Spinal cord (tissue), 10 donors: ENCODE measurements around the gene TMEM185B. TPM values are rescaled to one million over a fixed set of nuclear protein-coding genes. Genes with fewer than 3 reads are reported as not detected.
"Not testable (repeated sequence)": the region's sequence is repeated elsewhere in the genome, so short reads cannot be mapped to it uniquely, and the experiment has no call there.

ENCODE experiments used
- DNase-seq, 6 donors: peaks; one replicate each; pipeline versions ENCODE4 v3.0.0 to v3.0.0-alpha.2; 2013 to 2015; ENCODE audit warnings: low spot score in 6 of 6, low read depth in 4 of 6
- H3K27ac ChIP-seq: one replicate; pipeline ENCODE4 v1.5.1; 2013; ENCODE audit warnings: low read depth, low read length, control low read depth
- H3K27me3 ChIP-seq: one replicate; pipeline ENCODE4 v1.6.1; 2013; ENCODE audit warnings: low read length; ENCODE audit not compliant: control insufficient read depth, insufficient read depth
- H3K36me3 ChIP-seq: one replicate; pipeline ENCODE4 v1.6.1; 2013; ENCODE audit warnings: low read length; ENCODE audit not compliant: control insufficient read depth, insufficient read depth
- H3K4me1 ChIP-seq: one replicate; pipeline ENCODE4 v1.6.1; 2013; ENCODE audit warnings: low read length; ENCODE audit not compliant: control insufficient read depth, insufficient read depth
- H3K4me3 ChIP-seq: one replicate; pipeline ENCODE4 v1.5.1; 2013; ENCODE audit warnings: low read depth, low read length, control low read depth
- H3K9me3 ChIP-seq: one replicate; pipeline ENCODE4 v1.6.1; 2013; ENCODE audit warnings: low read length; ENCODE audit not compliant: control insufficient read depth, insufficient read depth
- WGBS: methylation state at CpG from one replicate; pipeline ENCODE4 v1.1.5; 2013; ENCODE audit warnings: missing lambda C conversion rate; ENCODE audit not compliant: insufficient coverage; 5-methylcytosine and 5-hydroxymethylcytosine counted together
- polyA plus RNA-seq, 2 donors: library from polyadenylated mRNA; unstranded; fragments of 120-200 nt; gene quantifications; one replicate each; pipeline ENCODE4 v1.2.1, GENCODE V29; 2013; ENCODE audit not compliant: insufficient read length in 2 of 2
- total RNA-seq, 2 donors: library from RNA; depleted of rRNA in 1 of 2; stranded (reverse); fragments of 120-200 nt in 1 of 2; fragments of >200 nt in 1 of 2; gene quantifications; one replicate each; pipeline versions ENCODE4 v1.2.3 to v1.2.4, GENCODE V29; 2013 to 2014
- donor health status: healthy.

Gene TMEM185B
- total and polyA plus RNA-seq, 4 donors: 15.4 to 20.0 (median 17.7) TPM

- H3K27me3 ChIP-seq: no peaks in the 10 kb centered on the region
- WGBS: 72% methylated on average over 10 of the region's 10 CpGs
- no peak overlapping the region for H3K27ac ChIP-seq
- no peak overlapping the region for H3K4me3 ChIP-seq
- peaks cover 30% of the 10 kb centered on the region for H3K4me1 ChIP-seq
- no peaks in the 10 kb centered on the region for H3K9me3 ChIP-seq
- DNase-seq: no peak
- H3K36me3 ChIP-seq: no peaks in the 10 kb centered on the region
Observed at GRCh38 chr2:120236316-120236715, 13.1 kb upstream of the TMEM185B start.

- Histone ChIP-seq H3K36me3 (no peaks in the 10 kb centered on the region), H3K4me3 (no peak overlapping the region), H3K4me1 (peaks cover 26% of the 10 kb centered on the region), H3K27me3 (no peaks in the 10 kb centered on the region), H3K9me3 (no peaks in the 10 kb centered on the region), H3K27ac (no peak overlapping the region)
- DNase-seq: no peak
- 90% methylated on average over 3 of the region's 6 CpGs for WGBS
Observed at GRCh38 chr2:120235681-120236080, 12.5 kb upstream of the TMEM185B start.

- DNase-seq, H3K27me3 ChIP-seq, H3K9me3 ChIP-seq, H3K36me3 ChIP-seq, H3K27ac ChIP-seq, H3K4me3 ChIP-seq: not testable (repeated sequence)
- WGBS: no CpG with 5 or more reads among the region's 2 CpGs
- peaks cover 26% of the 10 kb centered on the region for H3K4me1 ChIP-seq
Observed at GRCh38 chr2:120235158-120235557, 12.0 kb upstream of the TMEM185B start.

GRCh38 chr2:120233292-120233691, 10.1 kb upstream of the TMEM185B start:
- 94% methylated on average over 4 of the region's 5 CpGs for WGBS
- no peaks in the 10 kb centered on the region for H3K36me3 ChIP-seq
- DNase-seq: no peak

GRCh38 chr2:120231974-120232635, 8.9 kb upstream of the TMEM185B start:
- no peak overlapping the region for H3K27ac ChIP-seq
- WGBS: 57% methylated on average over 10 of the region's 15 CpGs
- H3K4me3 ChIP-seq: peak overlapping the region; percentile 24
- no peaks in the 10 kb centered on the region for H3K9me3 ChIP-seq
- DNase-seq: peak in 2 of 6 donors; percentile 26 to 32
- H3K36me3 ChIP-seq: no peaks in the 10 kb centered on the region
- H3K27me3 ChIP-seq: peaks cover 4% of the 10 kb centered on the region
- peaks cover 13% of the 10 kb centered on the region for H3K4me1 ChIP-seq

More at GRCh38 chr2:120233292-120233691, 10.1 kb upstream of the TMEM185B start:
- Histone ChIP-seq H3K4me3 (no peak overlapping the region), H3K27me3 (peaks cover 4% of the 10 kb centered on the region), H3K4me1 (peaks cover 14% of the 10 kb centered on the region), H3K9me3 (no peaks in the 10 kb centered on the region), H3K27ac (no peak overlapping the region)

GRCh38 chr2:120231564-120231973, 8.4 kb upstream of the TMEM185B start:
- no peaks in the 10 kb centered on the region for H3K9me3 ChIP-seq
- no peak overlapping the region for H3K27ac ChIP-seq
- peaks cover 4% of the 10 kb centered on the region for H3K27me3 ChIP-seq
- H3K4me3 ChIP-seq: no peak overlapping the region
- 100% methylated on average over 1 of the region's 4 CpGs for WGBS
- H3K4me1 ChIP-seq: peaks cover 7% of the 10 kb centered on the region
- DNase-seq: no peak
- no peaks in the 10 kb centered on the region for H3K36me3 ChIP-seq

- 88% methylated on average over 16 of the region's 17 CpGs for WGBS
- H3K27me3 ChIP-seq: peaks cover 4% of the 10 kb centered on the region
- H3K36me3 ChIP-seq: no peaks in the 10 kb centered on the region
- no peak for DNase-seq
- peaks cover 3% of the 10 kb centered on the region for H3K4me1 ChIP-seq
- no peak overlapping the region for H3K27ac ChIP-seq
- H3K9me3 ChIP-seq: no peaks in the 10 kb centered on the region
- H3K4me3 ChIP-seq: no peak overlapping the region
Observed at GRCh38 chr2:120230515-120231471, 7.6 kb upstream of the TMEM185B start.

GRCh38 chr2:120229341-120229740, 6.1 kb upstream of the TMEM185B start:
- H3K27ac ChIP-seq: no peak overlapping the region
- no peak overlapping the region for H3K4me3 ChIP-seq
- H3K9me3 ChIP-seq: no peaks in the 10 kb centered on the region
- no peaks in the 10 kb centered on the region for H3K36me3 ChIP-seq
- WGBS: 75% methylated on average over 5 of the region's 10 CpGs
- no peak for DNase-seq
- peaks cover 4% of the 10 kb centered on the region for H3K4me1 ChIP-seq
- peaks cover 4% of the 10 kb centered on the region for H3K27me3 ChIP-seq

GRCh38 chr2:120228503-120228902, 5.3 kb upstream of the TMEM185B start:
- Histone ChIP-seq H3K4me3 (no peak overlapping the region), H3K27ac (no peak overlapping the region), H3K27me3 (peaks cover 4% of the 10 kb centered on the region), H3K36me3 (no peaks in the 10 kb centered on the region), H3K4me1 (peaks cover 13% of the 10 kb centered on the region), H3K9me3 (no peaks in the 10 kb centered on the region)
- 27% methylated on average over 2 of the region's 5 CpGs for WGBS
- DNase-seq: peak in 1 of 6 donors; percentile 42
